GM23338 (cell line): ENCODE data around the gene MRO. TPM values are rescaled to one million over a fixed set of nuclear protein-coding genes. Genes with fewer than 3 reads are reported as not detected.
"Not testable (repeated sequence)": the region's sequence is repeated elsewhere in the genome, so short reads cannot be mapped to it uniquely, and the experiment has no call there.

ENCODE experiments used
- ATAC-seq: fragments of 200-7000 bp; cut with Tn5 transposase; 3 replicates; pipeline ENCODE4 v1.9.1; 2020
- DNase-seq: peaks from one replicate; pipeline ENCODE4 v3.0.0-alpha.2; 2015; ENCODE audit warnings: low spot score
- H2AFZ ChIP-seq: fragments of 200-600 bp; sonication (generic); 2 replicates; pipeline ENCODE4 v1.8.0; 2016; ENCODE audit warnings: antibody characterized with exemption, mild to moderate bottlenecking, moderate library complexity
- H3F3A ChIP-seq: fragments of 200-600 bp; sonication (generic); replicated peaks from 2 replicates; pipeline ENCODE4 v1.8.0; 2017; ENCODE audit warnings: antibody characterized with exemption, mixed run types, low read depth
- H3K27ac ChIP-seq: fragments of 200-600 bp; sonication (generic); 2 replicates; pipeline ENCODE4 v1.6.1; 2016; ENCODE audit warnings: low read depth
- H3K27me3 ChIP-seq: fragments of 200-600 bp; sonication (generic); 2 replicates; pipeline ENCODE4 v1.8.0; 2016; ENCODE audit warnings: mild to moderate bottlenecking, mixed run types, moderate library complexity; ENCODE audit not compliant: insufficient read depth
- H3K36me3 ChIP-seq: fragments of 200-600 bp; sonication (generic); 2 replicates; pipeline ENCODE4 v1.8.0; 2016; ENCODE audit warnings: mild to moderate bottlenecking; ENCODE audit not compliant: insufficient read depth
- H3K4me1 ChIP-seq: fragments of 200-600 bp; sonication (generic); 2 replicates; pipeline ENCODE4 v1.8.0; 2016; ENCODE audit warnings: mild to moderate bottlenecking, moderate library complexity; ENCODE audit not compliant: insufficient read depth
- H3K4me2 ChIP-seq: fragments of 200-600 bp; sonication (generic); 2 replicates; pipeline ENCODE4 v1.7.1; 2017; ENCODE audit warnings: mixed run types
- H3K4me3 ChIP-seq: fragments of 200-600 bp; sonication (generic); 2 replicates; pipeline ENCODE4 v1.6.1; 2016; ENCODE audit warnings: mixed run types
- H3K79me2 ChIP-seq: fragments of 200-600 bp; sonication (generic); replicated peaks from 2 replicates; pipeline ENCODE4 v1.8.0; 2017; ENCODE audit warnings: mild to moderate bottlenecking; ENCODE audit not compliant: insufficient read depth
- H3K9me2 ChIP-seq: fragments of 200-600 bp; sonication (generic); 2 replicates; pipeline ENCODE4 v1.8.0; 2017; ENCODE audit not compliant: insufficient read depth
- H4K20me1 ChIP-seq: fragments of 200-600 bp; sonication (generic); replicated peaks from 2 replicates; pipeline ENCODE4 v1.8.0; 2017; ENCODE audit warnings: mild to moderate bottlenecking; ENCODE audit not compliant: insufficient read depth
- H3K27ac Mint-ChIP-seq: 2 replicates; pipeline ENCODE4 v1.8.0; 2020; ENCODE audit warnings: inconsistent platforms, mild to moderate bottlenecking, moderate library complexity, mixed read lengths
- H3K27me3 Mint-ChIP-seq: 3 replicates; pipeline ENCODE4 v1.8.0; 2022; ENCODE audit warnings: low read depth, mild to moderate bottlenecking, moderate library complexity, mixed read lengths, inconsistent platforms; ENCODE audit not compliant: insufficient read depth, poor library complexity
- H3K36me3 Mint-ChIP-seq: 3 replicates; pipeline ENCODE4 v1.8.0; 2021; ENCODE audit warnings: low read depth, mild to moderate bottlenecking, inconsistent platforms, moderate library complexity, mixed read lengths
- H3K4me1 Mint-ChIP-seq: 3 replicates; pipeline ENCODE4 v1.8.0; 2020; ENCODE audit warnings: mild to moderate bottlenecking, inconsistent platforms, mixed read lengths
- H3K4me3 Mint-ChIP-seq: 3 replicates; pipeline ENCODE4 v1.8.0; 2021; ENCODE audit warnings: moderate library complexity, mild to moderate bottlenecking, inconsistent platforms, mixed read lengths
- H3K9me3 Mint-ChIP-seq: 3 replicates; pipeline ENCODE4 v1.8.0; 2020; ENCODE audit warnings: moderate library complexity, mild to moderate bottlenecking, inconsistent platforms, mixed read lengths
- ETS1 ChIP-seq: IDR thresholded peaks from 2 replicates; pipeline ENCODE4 v1.6.1; 2016; ENCODE audit warnings: antibody characterized with exemption
- EZH2 ChIP-seq: fragments of 200-600 bp; sonication (generic); IDR thresholded peaks from one replicate; pipeline ENCODE4 v1.8.0; 2017; ENCODE audit warnings: antibody characterized with exemption, mild to moderate bottlenecking, low read depth; ENCODE audit not compliant: unreplicated experiment
- JUNB ChIP-seq: IDR thresholded peaks from one replicate; pipeline ENCODE4 v1.6.1; 2016; ENCODE audit warnings: antibody characterized with exemption; ENCODE audit not compliant: unreplicated experiment
- STAT1 ChIP-seq: IDR thresholded peaks from one replicate; pipeline ENCODE4 v1.6.1; 2016; ENCODE audit warnings: antibody characterized with exemption; ENCODE audit not compliant: unreplicated experiment
- polyA plus RNA-seq: library from polyadenylated mRNA; unstranded; fragments of >200 nt; fragmentation: Nextera tagmentation; extraction: Ambion mirVana; gene quantifications from 2 replicates; pipeline ENCODE4 v1.2.1, GENCODE V29; 2016
- total RNA-seq: library from RNA; depleted of rRNA; stranded (reverse); fragments of >200 nt; shearing (Covaris generic); gene quantifications from 2 replicates; pipeline ENCODE4 v1.2.3, GENCODE V29; 2014

The MRO gene
- total and polyA plus RNA-seq, 2 experiments from 2014 or later: 0.78 to 0.80 TPM

GRCh38 chr18:50857166-50857565 lies 37.4 kb upstream of the MRO start:
- DNase-seq, H3K4me1 Mint-ChIP-seq, H3K4me3 Mint-ChIP-seq, H3K4me3 ChIP-seq, H3K4me2 ChIP-seq, H3K27ac Mint-ChIP-seq, H3K4me1 ChIP-seq, H3K36me3 Mint-ChIP-seq, H3K27me3 Mint-ChIP-seq, H3K9me3 Mint-ChIP-seq, H2AFZ ChIP-seq, H3K79me2 ChIP-seq, H3K9me2 ChIP-seq, ATAC-seq, H3K27me3 ChIP-seq, H3K27ac ChIP-seq, H3F3A ChIP-seq, H3K36me3 ChIP-seq, H4K20me1 ChIP-seq: not testable (repeated sequence)

- Histone ChIP-seq H3K4me3 (no peak overlapping the region), H3K36me3 (no peaks in the 10 kb centered on the region), H3K27ac (no peak overlapping the region), H3K4me1 (no peaks in the 10 kb centered on the region), H3K4me2 (no peak overlapping the region), H3F3A (no peaks in the 10 kb centered on the region), H3K79me2 (no peaks in the 10 kb centered on the region), H3K27me3 (no peaks in the 10 kb centered on the region), H3K9me2 (no peaks in the 10 kb centered on the region; the same call in 1 of the 2 replicates), H2AFZ (peak overlapping the region; percentile 63; the same call in 1 of the 2 replicates), H4K20me1 (no peaks in the 10 kb centered on the region)
- Mint-ChIP-seq H3K27me3 (peaks cover 7% of the 10 kb centered on the region), H3K27ac (no peak overlapping the region), H3K36me3 (no peaks in the 10 kb centered on the region), H3K4me1 (peaks cover 6% of the 10 kb centered on the region), H3K9me3 (peaks cover 3% of the 10 kb centered on the region; the same call in 1 of the 3 replicates), H3K4me3 (no peak overlapping the region)
- DNase-seq (no peak), ATAC-seq (no peak)
- TF ChIP-seq EZH2: no peak
- no peak for TF ChIP-seq JUNB
Observed at GRCh38 chr18:50855976-50856757, 36.4 kb upstream of the MRO start.

- peaks cover 3% of the 10 kb centered on the region; the same call in 1 of the 3 replicates for H3K9me3 Mint-ChIP-seq
- Histone ChIP-seq H2AFZ (peak overlapping the region; percentile 43; the same call in 1 of the 2 replicates), H3K79me2 (no peaks in the 10 kb centered on the region), H3K27me3 (no peaks in the 10 kb centered on the region), H3F3A (no peaks in the 10 kb centered on the region), H4K20me1 (no peaks in the 10 kb centered on the region), H3K4me1 (no peaks in the 10 kb centered on the region), H3K4me2 (no peak overlapping the region), H3K9me2 (no peaks in the 10 kb centered on the region), H3K36me3 (no peaks in the 10 kb centered on the region), H3K27ac (no peak overlapping the region), H3K4me3 (no peak overlapping the region)
- no peak for TF ChIP-seq ETS1
- no peak for TF ChIP-seq STAT1
- no peak overlapping the region for H3K4me3 Mint-ChIP-seq
- no peak overlapping the region for H3K27ac Mint-ChIP-seq
- H3K4me1 Mint-ChIP-seq: peaks cover 6% of the 10 kb centered on the region
- no peak for ATAC-seq
- DNase-seq: no peak
- H3K27me3 Mint-ChIP-seq: peaks cover 8% of the 10 kb centered on the region
- H3K36me3 Mint-ChIP-seq: no peaks in the 10 kb centered on the region
Observed at GRCh38 chr18:50853863-50854271, 34.1 kb upstream of the MRO start.
